Peyer's patch (tissue), 4 donors: ENCODE data around the gene PLA2G2A. TPM values are rescaled to one million over a fixed set of nuclear protein-coding genes. Genes with fewer than 3 reads are reported as not detected.
"Not testable (repeated sequence)": the region's sequence is repeated elsewhere in the genome, so short reads cannot be mapped to it uniquely, and the experiment has no call there.

Source experiments
- DNase-seq, 3 donors: peaks; one replicate each; pipeline ENCODE4 v3.0.0-alpha.2; 2017 to 2019
- H3K27ac ChIP-seq, 4 donors: fragments of 200-600 bp; sonication (generic); one replicate each; pipeline ENCODE4 v1.5.1; 2016 to 2019
- H3K27me3 ChIP-seq, 2 donors: fragments of 200-600 bp; sonication (generic); one replicate each; pipeline ENCODE4 v1.5.1; 2019
- H3K36me3 ChIP-seq, 3 donors: fragments of 200-600 bp; sonication (generic); one replicate each; pipeline ENCODE4 v1.5.1; 2016 to 2019
- H3K4me1 ChIP-seq, 4 donors: fragments of 200-600 bp; sonication (generic); one replicate each; pipeline ENCODE4 v1.5.1; 2016 to 2019
- H3K4me3 ChIP-seq, 4 donors: fragments of 200-600 bp; sonication (generic); 1 replicate in 3 of 4; 2 replicates in 1 of 4; pipeline ENCODE4 v1.5.1; 2016 to 2019; ENCODE audit warnings: mild to moderate bottlenecking in 1 of 4
- H3K9me3 ChIP-seq, 4 donors: fragments of 200-600 bp; sonication (generic); one replicate each; pipeline ENCODE4 v1.5.1; 2016 to 2019; ENCODE audit warnings: mild to moderate bottlenecking in 1 of 4
- POLR2A ChIP-seq, 2 donors: fragments of 450-650 bp; IDR thresholded peaks; one replicate each; pipeline ENCODE4 v1.5.1; 2017; ENCODE audit warnings: antibody characterized with exemption in 2 of 2, mild to moderate bottlenecking in 2 of 2, moderate library complexity in 2 of 2
- total RNA-seq, 4 donors: library from RNA; depleted of rRNA; stranded (reverse); fragments of >200 nt; gene quantifications; one replicate each; pipeline ENCODE4 v1.1.0, GENCODE V29; 2016
- TF ChIP-seq, protein P1 (sequence below), 6 experiments: fragments of 450-650 bp in 4 of 6; fragments of 200-600 bp in 2 of 6; sonication (generic) in 1 of 6; IDR thresholded peaks; one replicate each; pipeline ENCODE4 v1.5.1; 2017 to 2019; ENCODE audit warnings: antibody characterized with exemption in 6 of 6, mild to moderate bottlenecking in 3 of 6, moderate library complexity in 1 of 6

The PLA2G2A gene
- total RNA-seq, 4 donors from 2014 or later: 175 to 501 (median 319) TPM

GRCh38 chr1:19987719-19988118 lies 8.3 kb upstream of the PLA2G2A start:
- Histone ChIP-seq H3K9me3 (no peaks in the 10 kb centered on the region), H3K36me3 (no peaks in the 10 kb centered on the region), H3K27me3 (no peaks in the 10 kb centered on the region), H3K4me3 (no peak overlapping the region), H3K4me1 (no peaks in the 10 kb centered on the region), H3K27ac (no peak overlapping the region)
- TF ChIP-seq POLR2A (IDR thresholded peaks at IDR 0.05): no peak
- TF ChIP-seq, protein P1, sequence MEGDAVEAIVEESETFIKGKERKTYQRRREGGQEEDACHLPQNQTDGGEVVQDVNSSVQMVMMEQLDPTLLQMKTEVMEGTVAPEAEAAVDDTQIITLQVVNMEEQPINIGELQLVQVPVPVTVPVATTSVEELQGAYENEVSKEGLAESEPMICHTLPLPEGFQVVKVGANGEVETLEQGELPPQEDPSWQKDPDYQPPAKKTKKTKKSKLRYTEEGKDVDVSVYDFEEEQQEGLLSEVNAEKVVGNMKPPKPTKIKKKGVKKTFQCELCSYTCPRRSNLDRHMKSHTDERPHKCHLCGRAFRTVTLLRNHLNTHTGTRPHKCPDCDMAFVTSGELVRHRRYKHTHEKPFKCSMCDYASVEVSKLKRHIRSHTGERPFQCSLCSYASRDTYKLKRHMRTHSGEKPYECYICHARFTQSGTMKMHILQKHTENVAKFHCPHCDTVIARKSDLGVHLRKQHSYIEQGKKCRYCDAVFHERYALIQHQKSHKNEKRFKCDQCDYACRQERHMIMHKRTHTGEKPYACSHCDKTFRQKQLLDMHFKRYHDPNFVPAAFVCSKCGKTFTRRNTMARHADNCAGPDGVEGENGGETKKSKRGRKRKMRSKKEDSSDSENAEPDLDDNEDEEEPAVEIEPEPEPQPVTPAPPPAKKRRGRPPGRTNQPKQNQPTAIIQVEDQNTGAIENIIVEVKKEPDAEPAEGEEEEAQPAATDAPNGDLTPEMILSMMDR (IDR thresholded peaks at IDR 0.05): no peak
- DNase-seq: no peak

GRCh38 chr1:19984409-19985016 lies 5.1 kb upstream of the PLA2G2A start:
- not testable (repeated sequence) for H3K9me3 ChIP-seq, H3K36me3 ChIP-seq, DNase-seq, H3K27me3 ChIP-seq, H3K4me3 ChIP-seq, H3K27ac ChIP-seq
- H3K4me1 ChIP-seq: peaks cover 0 to 23% (median 0%) of the 10 kb centered on the region in 4 donors

GRCh38 chr1:19981507-19982312 lies 2.3 kb upstream of the PLA2G2A start:
- no peak for DNase-seq
- H3K27ac ChIP-seq: no peak overlapping the region
- no peaks in the 10 kb centered on the region for H3K36me3 ChIP-seq
- no peaks in the 10 kb centered on the region for H3K27me3 ChIP-seq
- no peaks in the 10 kb centered on the region for H3K9me3 ChIP-seq
- no peak for TF ChIP-seq POLR2A (IDR thresholded peaks at IDR 0.05)
- TF ChIP-seq, protein P1 (IDR thresholded peaks at IDR 0.05): no peak
- H3K4me1 ChIP-seq: peaks cover 0 to 24% (median 0%) of the 10 kb centered on the region in 4 donors
- no peak overlapping the region for H3K4me3 ChIP-seq

GRCh38 chr1:19981170-19981506 lies 1.7 kb upstream of the PLA2G2A start:
- no peak overlapping the region for H3K27ac ChIP-seq

DNA sequence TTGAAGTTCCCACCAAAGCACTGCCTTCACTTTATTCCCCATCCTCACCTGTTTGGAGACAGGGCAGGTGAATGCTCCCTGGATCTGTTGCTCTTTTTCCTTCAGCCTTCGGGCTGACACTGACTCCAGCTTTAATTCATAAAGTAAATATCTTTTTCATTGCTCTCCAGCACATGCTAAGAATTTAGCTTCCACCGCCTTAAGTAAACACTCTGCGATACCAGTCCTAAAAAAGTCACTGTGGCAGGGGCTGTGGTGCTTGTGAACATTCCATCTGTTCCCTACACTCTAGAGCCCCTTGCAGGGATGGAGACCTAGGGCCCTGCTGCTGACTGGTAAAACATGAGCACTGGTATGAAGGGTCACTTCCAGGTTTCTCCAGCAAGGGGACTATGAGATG lies 896 bp upstream of the PLA2G2A start:
- H3K4me1 ChIP-seq: peaks cover 0 to 24% (median 0%) of the 10 kb centered on the region in 4 donors
- H3K27ac ChIP-seq: no peak overlapping the region
- DNase-seq: no peak
- H3K4me3 ChIP-seq: no peak overlapping the region
- H3K27me3 ChIP-seq: no peaks in the 10 kb centered on the region
- no peaks in the 10 kb centered on the region for H3K36me3 ChIP-seq
- no peak for TF ChIP-seq POLR2A (IDR thresholded peaks at IDR 0.05)
- TF ChIP-seq, protein P1 (IDR thresholded peaks at IDR 0.05): no peak
- no peaks in the 10 kb centered on the region for H3K9me3 ChIP-seq

More at GRCh38 chr1:19981170-19981506, 1.7 kb upstream of the PLA2G2A start:
- no peaks in the 10 kb centered on the region for H3K36me3 ChIP-seq
- no peak overlapping the region for H3K4me3 ChIP-seq
- H3K4me1 ChIP-seq: peaks cover 0 to 24% (median 0%) of the 10 kb centered on the region in 4 donors
- no peaks in the 10 kb centered on the region for H3K27me3 ChIP-seq
- DNase-seq: no peak
- TF ChIP-seq, protein P1 (IDR thresholded peaks at IDR 0.05): no peak
- no peak for TF ChIP-seq POLR2A (IDR thresholded peaks at IDR 0.05)
- no peaks in the 10 kb centered on the region for H3K9me3 ChIP-seq

GRCh38 chr1:19978143-19978542 lies 1.3 kb downstream of the PLA2G2A start:
- H3K9me3 ChIP-seq: no peaks in the 10 kb centered on the region
- H3K27me3 ChIP-seq: no peaks in the 10 kb centered on the region
- H3K36me3 ChIP-seq: no peaks in the 10 kb centered on the region
- H3K4me1 ChIP-seq: peaks cover 0 to 24% (median 0%) of the 10 kb centered on the region in 4 donors
- no peak for DNase-seq
- no peak overlapping the region for H3K4me3 ChIP-seq
- H3K27ac ChIP-seq: no peak overlapping the region
- TF ChIP-seq, protein P1 (IDR thresholded peaks at IDR 0.05): no peak
- TF ChIP-seq POLR2A (IDR thresholded peaks at IDR 0.05): no peak
